ENCODE measurements around the gene VPS26C.
"Not testable (repeated sequence)": the region's sequence is repeated elsewhere in the genome, so short reads cannot be mapped to it uniquely, and the experiment has no call there.

VPS26C gene

DNA sequence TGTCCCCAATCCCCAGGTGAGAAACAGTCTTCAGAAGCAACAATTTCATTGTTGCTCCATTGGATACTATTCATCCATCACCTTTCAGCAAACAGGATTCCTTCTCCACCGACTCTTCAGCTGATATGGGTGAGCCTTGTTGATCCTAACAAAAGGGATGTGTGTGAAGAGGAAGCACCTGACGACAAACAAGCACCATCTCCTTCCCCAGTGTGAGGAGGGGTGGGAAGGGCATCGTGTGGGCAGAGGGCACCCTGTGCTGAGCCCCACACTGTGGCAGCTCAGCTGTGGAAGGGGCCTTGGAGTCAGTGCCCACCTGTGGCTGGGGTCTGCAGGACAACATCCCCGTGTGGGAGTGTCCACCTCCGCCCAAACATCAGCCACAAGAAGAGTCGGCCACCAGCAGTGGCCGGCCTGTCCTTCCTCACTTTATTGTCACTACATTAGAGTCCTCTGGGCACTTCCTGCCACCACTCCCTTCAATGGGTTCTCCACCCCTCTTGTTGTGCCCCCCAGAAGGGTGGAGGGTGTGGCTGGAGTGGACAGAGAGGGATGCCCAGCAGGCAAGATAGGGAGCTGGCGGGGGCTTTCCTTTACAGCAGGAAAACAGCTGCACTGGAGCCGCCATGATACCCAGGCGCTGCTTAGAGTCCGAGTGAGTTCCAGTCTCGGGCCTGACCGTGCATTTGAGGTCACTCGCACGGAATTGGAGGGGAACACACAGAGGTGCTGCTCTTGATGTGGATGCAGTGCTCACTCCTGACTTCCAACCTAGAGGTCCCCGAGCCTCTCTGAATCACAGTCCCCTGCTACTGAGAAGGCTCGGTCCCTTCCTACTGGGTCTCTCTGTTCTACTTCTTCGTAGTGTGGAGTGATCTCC lies 40.9 kb downstream of the VPS26C start:
- H3K79me2 ChIP-seq (ENCODE audit: insufficient read depth, low read length): peaks cover 85% of the 10 kb centered on the region
- H3K36me3 ChIP-seq (ENCODE audit: insufficient read depth, low read length): peaks cover 75% of the 10 kb centered on the region
- TF ChIP-seq EZH2 (IDR thresholded peaks at IDR 0.05; ENCODE audit: borderline replicate concordance, low read depth, low read length, severe bottlenecking): no peak
- TF ChIP-seq CTCF (IDR thresholded peaks at IDR 0.05; ENCODE audit: borderline replicate concordance, extremely low read depth, low read length, poor library complexity, severe bottlenecking): no peak
- H3K9ac ChIP-seq (ENCODE audit: low read depth, low read length): peak overlapping the region; percentile 41
- peaks cover 34% of the 10 kb centered on the region for H4K20me1 ChIP-seq (ENCODE audit: insufficient read depth, low read length)
- peak overlapping the region; percentile 87 for H3K27ac ChIP-seq (ENCODE audit: low read length)
- no peaks in the 10 kb centered on the region for H3K27me3 ChIP-seq (ENCODE audit: insufficient read depth, low read length, poor library complexity)
- 0 out of 3 replicates have a peak, but pooled peaks have one; percentile 12 for ATAC-seq (ENCODE audit: insufficient read depth, low read depth)
- H3K4me3 ChIP-seq (ENCODE audit: low read depth in 1 of 2, low read length in 2 of 2): peak overlapping the region in 1 of 2 experiments; percentile 44; a peak in 2 of 4 replicates
- peak overlapping the region; percentile 63 for H3K4me2 ChIP-seq (ENCODE audit: insufficient read depth, low read length)
- no peak overlapping the region for H2AFZ ChIP-seq (ENCODE audit: low read depth, low read length)
- H3K4me1 ChIP-seq (ENCODE audit: insufficient read depth, low read length): peaks cover 51% of the 10 kb centered on the region
- no peaks in the 10 kb centered on the region for H3K9me3 ChIP-seq (ENCODE audit: insufficient read depth, low read length, severe bottlenecking)
- DNase-seq: peak; percentile 38

- H3K79me2 ChIP-seq (ENCODE audit: insufficient read depth, low read length): peaks cover 78% of the 10 kb centered on the region
- peak overlapping the region in 1 of 2 experiments; percentile 44; a peak in 2 of 4 replicates for H3K4me3 ChIP-seq (ENCODE audit: low read depth in 1 of 2, low read length in 2 of 2)
- no peaks in the 10 kb centered on the region for H3K27me3 ChIP-seq (ENCODE audit: insufficient read depth, low read length, poor library complexity)
- peaks cover 66% of the 10 kb centered on the region for H3K36me3 ChIP-seq (ENCODE audit: insufficient read depth, low read length)
- no peaks in the 10 kb centered on the region for H3K9me3 ChIP-seq (ENCODE audit: insufficient read depth, low read length, severe bottlenecking)
- ATAC-seq (ENCODE audit: insufficient read depth, low read depth): peak; percentile 73
- peak; percentile 84 for DNase-seq
- peaks cover 61% of the 10 kb centered on the region for H3K4me1 ChIP-seq (ENCODE audit: insufficient read depth, low read length)
- peak overlapping the region; percentile 63 for H3K4me2 ChIP-seq (ENCODE audit: insufficient read depth, low read length)
- H4K20me1 ChIP-seq (ENCODE audit: insufficient read depth, low read length): peaks cover 26% of the 10 kb centered on the region
- TF ChIP-seq EZH2 (IDR thresholded peaks at IDR 0.05; ENCODE audit: borderline replicate concordance, low read depth, low read length, severe bottlenecking) (no peak), CTCF (IDR thresholded peaks at IDR 0.05; ENCODE audit: borderline replicate concordance, extremely low read depth, low read length, poor library complexity, severe bottlenecking) (no peak)
- H3K9ac ChIP-seq (ENCODE audit: low read depth, low read length): peak overlapping the region; percentile 41
- H2AFZ ChIP-seq (ENCODE audit: low read depth, low read length): no peak overlapping the region
- peak overlapping the region; percentile 87 for H3K27ac ChIP-seq (ENCODE audit: low read length)
Observed at GRCh38 chr21:37224861-37225839, 42.0 kb downstream of the VPS26C start.

DNA sequence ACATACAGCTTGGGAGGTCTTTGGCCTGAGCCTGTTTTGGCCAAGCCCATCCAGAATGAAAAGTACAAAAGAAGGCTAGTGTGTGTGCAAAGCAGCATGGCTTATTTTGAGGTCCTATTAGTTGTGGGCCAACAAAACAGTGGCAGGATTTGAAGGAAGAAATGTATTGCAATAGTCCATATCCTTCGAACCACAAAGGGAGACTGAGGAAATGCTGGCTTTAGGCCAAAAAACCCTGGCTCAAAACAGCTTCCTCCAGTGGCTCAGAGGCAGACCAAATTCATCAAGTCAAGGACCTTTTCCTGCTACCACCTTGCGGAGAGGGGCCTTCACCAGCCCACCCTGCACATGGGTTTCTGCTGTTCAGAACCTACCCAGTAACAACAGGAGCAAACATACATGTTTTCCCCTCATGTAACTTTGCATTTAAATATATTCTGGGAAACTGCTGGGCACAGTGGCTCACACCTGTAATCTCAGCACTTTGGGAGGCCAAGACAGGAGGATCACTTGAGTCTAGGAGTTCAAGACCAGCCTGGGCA lies 43.3 kb downstream of the VPS26C start:
- H3K36me3 ChIP-seq (ENCODE audit: insufficient read depth, low read length): peaks cover 54% of the 10 kb centered on the region
- H3K27me3 ChIP-seq (ENCODE audit: insufficient read depth, low read length, poor library complexity): no peaks in the 10 kb centered on the region
- no peak for ATAC-seq (ENCODE audit: insufficient read depth, low read depth)
- H3K27ac ChIP-seq (ENCODE audit: low read length): peak overlapping the region; percentile 87
- 0 out of 2 replicates have a peak overlapping the region, but pooled peaks have one; percentile 0 for H3K9ac ChIP-seq (ENCODE audit: low read depth, low read length)
- peaks cover 67% of the 10 kb centered on the region for H3K4me1 ChIP-seq (ENCODE audit: insufficient read depth, low read length)
- H3K4me3 ChIP-seq (ENCODE audit: low read depth in 1 of 2, low read length in 2 of 2): no peak overlapping the region
- no peaks in the 10 kb centered on the region for H3K9me3 ChIP-seq (ENCODE audit: insufficient read depth, low read length, severe bottlenecking)
- peaks cover 66% of the 10 kb centered on the region for H3K79me2 ChIP-seq (ENCODE audit: insufficient read depth, low read length)
- H3K4me2 ChIP-seq (ENCODE audit: insufficient read depth, low read length): peak overlapping the region; percentile 63
- H4K20me1 ChIP-seq (ENCODE audit: insufficient read depth, low read length): peaks cover 26% of the 10 kb centered on the region
- TF ChIP-seq CTCF (IDR thresholded peaks at IDR 0.05; ENCODE audit: borderline replicate concordance, extremely low read depth, low read length, poor library complexity, severe bottlenecking) (no peak), EZH2 (IDR thresholded peaks at IDR 0.05; ENCODE audit: borderline replicate concordance, low read depth, low read length, severe bottlenecking) (no peak)
- DNase-seq: no peak
- H2AFZ ChIP-seq (ENCODE audit: low read depth, low read length): no peak overlapping the region

- not testable (repeated sequence) for ATAC-seq (ENCODE audit: insufficient read depth, low read depth); H3K4me3 ChIP-seq (ENCODE audit: low read depth in 1 of 2, low read length in 2 of 2); DNase-seq; H3K27ac ChIP-seq (ENCODE audit: low read length); H3K9me3 ChIP-seq (ENCODE audit: insufficient read depth, low read length, severe bottlenecking); H3K9ac ChIP-seq (ENCODE audit: low read depth, low read length); H2AFZ ChIP-seq (ENCODE audit: low read depth, low read length); H3K27me3 ChIP-seq (ENCODE audit: insufficient read depth, low read length, poor library complexity)
- Histone ChIP-seq H3K4me2 (ENCODE audit: insufficient read depth, low read length) (peak overlapping the region; percentile 28; the same call in 1 of the 2 replicates), H3K79me2 (ENCODE audit: insufficient read depth, low read length) (peaks cover 50% of the 10 kb centered on the region), H4K20me1 (ENCODE audit: insufficient read depth, low read length) (peaks cover 21% of the 10 kb centered on the region), H3K4me1 (ENCODE audit: insufficient read depth, low read length) (peaks cover 67% of the 10 kb centered on the region), H3K36me3 (ENCODE audit: insufficient read depth, low read length) (peaks cover 37% of the 10 kb centered on the region)
Observed at GRCh38 chr21:37222248-37222647, 44.9 kb downstream of the VPS26C start.
